Right cardiac atrium (tissue), 5 donors: ENCODE results near the gene ANKS3. TPM values are rescaled to one million over a fixed set of nuclear protein-coding genes. Genes with fewer than 3 reads are reported as not detected.

Source experiments
- ATAC-seq, 2 donors: fragments of 200-7000 bp; cut with Tn5 transposase; one replicate each; pipeline versions ENCODE4 v1.8.0 to v1.9.1; 2020; ENCODE audit warnings: moderate library complexity in 2 of 2, mild to moderate bottlenecking in 1 of 2
- DNase-seq, 3 donors: peaks; one replicate each; pipeline ENCODE4 v3.0.0-alpha.2; 2020
- H3K27ac ChIP-seq: one replicate; pipeline ENCODE4 v1.5.1; 2013; ENCODE audit warnings: mild to moderate bottlenecking, low read length, control low read depth, moderate library complexity
- H3K27me3 ChIP-seq: one replicate; pipeline ENCODE4 v1.6.1; 2013; ENCODE audit not compliant: control insufficient read depth, insufficient read depth
- H3K4me1 ChIP-seq: one replicate; pipeline ENCODE4 v1.6.1; 2013; ENCODE audit warnings: low read length; ENCODE audit not compliant: control insufficient read depth, insufficient read depth
- H3K4me3 ChIP-seq: one replicate; pipeline ENCODE4 v1.5.1; 2013; ENCODE audit warnings: low read length, control low read depth
- H3K9me3 ChIP-seq: one replicate; pipeline ENCODE4 v1.6.1; 2013; ENCODE audit warnings: low read length; ENCODE audit not compliant: control insufficient read depth
- WGBS: extraction: QIAGEN DNeasy Blood & Tissue Kit; methylation state at CpG from one replicate; pipeline ENCODE4 v1.1.7; 2013; 5-methylcytosine and 5-hydroxymethylcytosine counted together
- intact Hi-C, 4 donors: fragments of 100-400 bp; cut with DNase I; formaldehyde crosslinking; loops; one replicate each; pipeline versions ENCODE4 v1.11.0 to v1.14.0; 2022 to 2023
- polyA plus RNA-seq: library from polyadenylated mRNA; stranded (reverse); fragments of 200-250 nt; gene quantifications from one replicate; pipeline ENCODE4 v1.2.3, GENCODE V29; 2013
- total RNA-seq, 4 donors: library from RNA; stranded (reverse); fragmentation: NEBNext Ultra II Directional; extraction: Animal tissue kit (Norgen Biotek cat#: 25700); gene quantifications; one replicate each; pipeline ENCODE4 v1.2.1, GENCODE V29; 2021
- donor health status: healthy with polysubstance abuse.
- donor health status: DM: no; HTN: yes; CAD: no.
- donor health status: DM: no; HTN: no; CAD: no.
- donor health status: DM: no; HTN: yes; CAD: no; lungs with severe emphysema.
- donor health status: DM: yes; HTN: yes; CAD: no.

ANKS3 gene
- total and polyA plus RNA-seq, 5 donors = 8.9 to 13.5 (median 11.0) TPM

DNA sequence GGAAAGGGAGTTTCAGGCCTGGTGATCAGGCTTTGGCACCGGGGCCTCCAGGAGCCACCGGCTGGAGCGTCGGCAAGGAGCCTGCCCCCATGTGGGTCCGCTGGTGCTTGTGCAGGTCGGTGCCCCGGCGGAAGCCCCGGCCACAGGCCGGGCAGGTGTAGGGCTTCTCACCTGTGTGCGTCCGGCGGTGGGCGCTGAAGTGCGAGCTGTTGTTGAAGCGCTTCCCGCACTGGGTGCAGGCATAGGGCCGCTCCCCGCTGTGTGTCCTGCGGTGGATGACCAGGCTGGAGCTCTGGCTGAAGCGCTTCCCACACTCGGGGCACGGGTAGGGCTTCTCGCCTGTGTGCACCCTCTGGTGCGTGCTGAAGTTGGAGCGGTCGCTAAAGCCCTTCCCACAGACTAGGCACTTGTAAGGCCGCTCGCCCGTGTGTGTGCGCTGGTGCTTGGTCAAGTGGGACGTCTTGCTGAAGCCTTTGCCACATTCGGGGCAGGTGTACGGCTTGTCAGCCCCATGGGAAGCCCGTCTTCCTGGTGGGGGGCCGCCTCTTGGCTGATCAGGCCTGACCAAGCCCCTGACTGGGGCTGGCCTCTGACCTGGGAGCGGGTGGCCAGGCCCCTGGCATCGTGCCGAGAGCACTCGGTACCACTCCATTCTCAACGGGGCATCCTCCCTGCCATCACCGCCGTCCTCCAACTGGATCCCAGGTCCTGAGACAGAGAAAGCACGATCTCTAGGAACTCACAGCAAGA lies 18.5 kb upstream of the ANKS3 start:
- 96% methylated on average over 44 of the region's 44 CpGs for WGBS
- intact Hi-C loops = no loop called here
- Histone ChIP-seq H3K4me1 (no peaks in the 10 kb centered on the region), H3K9me3 (no peaks in the 10 kb centered on the region), H3K27me3 (no peaks in the 10 kb centered on the region), H3K27ac (no peak overlapping the region), H3K4me3 (no peak overlapping the region)
- DNase-seq (peak in 2 of 3 donors; percentile 43 to 52), ATAC-seq (peak in 1 of 2 donors; percentile 9)

- Histone ChIP-seq H3K27ac (no peak overlapping the region), H3K4me1 (no peaks in the 10 kb centered on the region), H3K4me3 (no peak overlapping the region), H3K9me3 (no peaks in the 10 kb centered on the region), H3K27me3 (no peaks in the 10 kb centered on the region)
- intact Hi-C loops = no loop called here
- DNase-seq = peak in 2 of 3 donors; percentile 15 to 36
- 83% methylated on average over 8 of the region's 8 CpGs for WGBS
- no peak for ATAC-seq
Observed at GRCh38 chr16:4750896-4751295, 16.8 kb upstream of the ANKS3 start.

- Histone ChIP-seq H3K4me3 (no peak overlapping the region), H3K27me3 (no peaks in the 10 kb centered on the region), H3K4me1 (no peaks in the 10 kb centered on the region), H3K27ac (no peak overlapping the region), H3K9me3 (no peaks in the 10 kb centered on the region)
- ATAC-seq (no peak), DNase-seq (peak in 2 of 3 donors; percentile 6 to 40)
- WGBS = 90% methylated on average over 10 of the region's 10 CpGs
- intact Hi-C loops = no loop called here
Observed at GRCh38 chr16:4749700-4750257, 15.7 kb upstream of the ANKS3 start.

GRCh38 chr16:4748682-4749411 lies 14.8 kb upstream of the ANKS3 start:
- ATAC-seq = no peak
- peak in 2 of 3 donors; percentile 36 to 39 for DNase-seq
- H3K4me3 ChIP-seq = no peak overlapping the region
- no peaks in the 10 kb centered on the region for H3K4me1 ChIP-seq
- 88% methylated on average over 16 of the region's 16 CpGs for WGBS
- intact Hi-C loops = no loop called here
- no peaks in the 10 kb centered on the region for H3K27me3 ChIP-seq
- H3K27ac ChIP-seq = no peak overlapping the region
- H3K9me3 ChIP-seq = no peaks in the 10 kb centered on the region

- DNase-seq (peak in 1 of 3 donors; percentile 1), ATAC-seq (no peak)
- intact Hi-C loops = no loop called here
- Histone ChIP-seq H3K4me3 (no peak overlapping the region), H3K4me1 (no peaks in the 10 kb centered on the region), H3K27me3 (no peaks in the 10 kb centered on the region), H3K9me3 (no peaks in the 10 kb centered on the region), H3K27ac (no peak overlapping the region)
- WGBS = 78% methylated on average over 14 of the region's 14 CpGs
Observed at GRCh38 chr16:4747906-4748681, 14.0 kb upstream of the ANKS3 start.

DNA sequence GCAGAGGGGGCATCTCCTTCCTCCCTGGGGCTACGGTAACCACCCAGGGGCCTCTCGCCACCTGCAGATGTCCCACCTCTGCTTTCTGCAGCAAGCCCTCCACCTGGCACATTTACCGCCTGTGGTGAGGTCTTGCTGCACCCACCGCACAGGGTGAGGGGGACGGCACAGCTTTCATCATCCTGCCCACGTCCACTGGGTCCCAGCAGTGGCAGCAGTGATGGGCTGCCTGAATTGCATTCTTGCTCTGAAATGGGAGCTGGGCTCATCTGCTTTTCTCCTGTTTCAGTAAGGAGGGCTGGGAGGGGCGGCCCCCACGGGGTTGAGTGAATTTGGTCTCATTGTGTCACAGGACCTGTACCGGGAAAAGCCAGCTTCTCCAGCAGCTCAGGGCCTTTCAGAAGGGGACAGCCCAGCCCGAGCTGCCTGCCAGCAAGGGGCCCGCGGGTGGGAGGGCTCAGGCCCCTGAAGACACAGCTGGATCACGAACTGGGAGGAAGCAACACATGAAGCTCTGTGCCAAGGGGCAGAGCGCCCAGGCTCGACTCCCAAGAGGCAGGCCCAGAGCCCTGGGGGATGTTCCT lies 13.0 kb upstream of the ANKS3 start:
- Histone ChIP-seq H3K9me3 (no peaks in the 10 kb centered on the region), H3K4me1 (no peaks in the 10 kb centered on the region), H3K27me3 (no peaks in the 10 kb centered on the region), H3K4me3 (no peak overlapping the region), H3K27ac (no peak overlapping the region)
- ATAC-seq (peak; percentile 3 to 12), DNase-seq (peak in 2 of 3 donors; percentile 63 to 70)
- intact Hi-C loops = no loop called here
- WGBS = 49% methylated on average over 15 of the region's 15 CpGs

DNA sequence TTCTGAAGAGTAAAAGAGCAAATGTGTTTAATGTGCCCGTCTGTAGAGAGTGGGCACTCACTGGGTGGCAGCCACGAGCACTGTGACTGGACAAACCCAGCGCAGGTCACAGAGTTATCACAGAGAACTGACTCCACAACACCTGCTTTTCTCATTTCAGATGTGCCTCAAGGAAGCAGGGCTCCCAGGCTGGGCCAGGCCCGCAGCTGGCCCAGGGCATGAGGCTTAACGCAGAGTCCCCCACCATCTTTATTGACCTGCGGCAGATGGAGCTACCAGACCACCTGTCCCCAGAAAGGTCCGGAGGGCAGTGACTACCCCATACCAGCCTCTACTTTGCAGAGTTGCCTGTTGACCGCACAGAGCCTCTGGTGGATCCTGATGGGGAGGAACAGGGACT lies 12.1 kb upstream of the ANKS3 start:
- no peaks in the 10 kb centered on the region for H3K27me3 ChIP-seq
- H3K9me3 ChIP-seq = no peaks in the 10 kb centered on the region
- ATAC-seq = no peak
- no peak overlapping the region for H3K4me3 ChIP-seq
- DNase-seq = peak in 1 of 3 donors; percentile 36
- H3K27ac ChIP-seq = no peak overlapping the region
- no peaks in the 10 kb centered on the region for H3K4me1 ChIP-seq
- 83% methylated on average over 8 of the region's 8 CpGs for WGBS
- intact Hi-C loops = no loop called here

GRCh38 chr16:4745274-4745569 lies 11.2 kb upstream of the ANKS3 start:
- H3K9me3 ChIP-seq = no peaks in the 10 kb centered on the region
- WGBS = 79% methylated on average over 3 of the region's 3 CpGs
- DNase-seq (peak in 2 of 3 donors; percentile 6 to 43), ATAC-seq (no peak)
- H3K4me3 ChIP-seq = no peak overlapping the region
- intact Hi-C loops = no loop called here
- no peak overlapping the region for H3K27ac ChIP-seq
- H3K27me3 ChIP-seq = no peaks in the 10 kb centered on the region
- no peaks in the 10 kb centered on the region for H3K4me1 ChIP-seq

GRCh38 chr16:4744555-4745273 lies 10.6 kb upstream of the ANKS3 start:
- 68% methylated on average over 13 of the region's 13 CpGs for WGBS
- ATAC-seq (no peak), DNase-seq (peak in 2 of 3 donors; percentile 31 to 45)
- Histone ChIP-seq H3K4me3 (no peak overlapping the region), H3K9me3 (no peaks in the 10 kb centered on the region), H3K4me1 (no peaks in the 10 kb centered on the region), H3K27me3 (no peaks in the 10 kb centered on the region), H3K27ac (no peak overlapping the region)
- intact Hi-C loops = no loop called here

DNA sequence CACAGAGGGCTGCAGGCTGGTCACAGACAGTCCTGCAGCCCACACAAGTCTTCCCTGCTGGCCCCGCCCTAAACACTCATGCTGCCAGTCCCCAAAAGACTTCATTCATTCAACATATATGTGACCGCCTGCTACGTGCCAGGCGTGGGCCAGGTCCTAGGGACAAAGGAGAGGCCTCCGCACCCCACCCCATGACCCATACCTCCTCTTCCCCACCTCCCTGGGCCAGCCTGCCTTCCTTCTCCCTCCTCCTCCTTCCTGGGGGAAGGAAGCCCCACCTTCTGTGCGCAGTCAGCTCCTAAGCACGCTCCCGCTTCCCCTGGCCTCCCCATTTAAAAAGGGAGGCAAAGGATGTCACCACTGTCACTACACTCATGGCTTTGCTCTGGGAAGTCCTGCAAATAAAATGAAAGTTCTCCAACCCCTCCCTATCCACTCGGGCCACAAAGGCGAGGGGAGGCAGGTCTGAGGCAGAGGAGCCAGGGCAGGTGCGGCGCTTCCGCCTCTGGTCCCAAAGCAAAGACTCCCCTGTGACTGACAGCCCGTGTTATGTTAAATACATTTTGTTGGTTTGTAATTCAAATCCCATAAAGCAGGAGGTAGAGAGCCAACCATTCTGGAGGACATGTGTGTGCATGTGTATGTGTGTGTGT lies 9.3 kb upstream of the ANKS3 start:
- ATAC-seq (peak in 1 of 2 donors; percentile 49), DNase-seq (peak in 2 of 3 donors; percentile 26 to 45)
- intact Hi-C loops = no loop called here
- WGBS = 36% methylated on average over 14 of the region's 14 CpGs
- Histone ChIP-seq H3K9me3 (no peaks in the 10 kb centered on the region), H3K4me3 (no peak overlapping the region), H3K27ac (no peak overlapping the region), H3K27me3 (no peaks in the 10 kb centered on the region), H3K4me1 (no peaks in the 10 kb centered on the region)
